SK-N-SH treated with all-trans-retinoic acid at 6 μM for 48 hours (cell line): ENCODE data around the gene TBCD.

Source experiments
- ATAC-seq: fragments of 200-7000 bp; cut with Tn5 transposase; 3 replicates; pipeline ENCODE4 v1.9.1; 2020; ENCODE audit warnings: mild to moderate bottlenecking, moderate library complexity
- ARNTL ChIP-seq: fragments of 450-650 bp; formaldehyde crosslinking; IDR thresholded peaks from 2 replicates; pipeline ENCODE4 v1.5.0; 2020; ENCODE audit warnings: low read depth, mild to moderate bottlenecking, moderate library complexity, borderline replicate concordance
- BACH2 ChIP-seq: fragments of 250-450 bp; sonication (Bioruptor Pico); IDR thresholded peaks from 2 replicates; pipeline ENCODE4 v1.9.0; 2021; ENCODE audit warnings: mild to moderate bottlenecking, borderline replicate concordance
- CREB5 ChIP-seq: fragments of 250-450 bp; sonication (Bioruptor Pico); IDR thresholded peaks from 2 replicates; pipeline ENCODE4 v1.5.1; 2020; ENCODE audit warnings: low read depth, mild to moderate bottlenecking, moderate library complexity
- CSDC2 ChIP-seq: fragments of 250-450 bp; sonication (Bioruptor Pico); IDR thresholded peaks from 2 replicates; pipeline ENCODE4 v1.5.0; 2020; ENCODE audit warnings: mild to moderate bottlenecking, moderate library complexity
- CSRNP3 ChIP-seq: fragments of 250-450 bp; sonication (Bioruptor Pico); IDR thresholded peaks from 2 replicates; pipeline ENCODE4 v1.5.1; 2021; ENCODE audit warnings: mild to moderate bottlenecking, moderate library complexity
- ESRRG ChIP-seq: fragments of 250-450 bp; sonication (Bioruptor Pico); IDR thresholded peaks from 2 replicates; pipeline ENCODE4 v1.6.1; 2021; ENCODE audit warnings: mild to moderate bottlenecking
- GLIS3 ChIP-seq: fragments of 250-450 bp; sonication (Bioruptor Pico); IDR thresholded peaks from 2 replicates; pipeline ENCODE4 v1.5.0; 2020; ENCODE audit warnings: mild to moderate bottlenecking, moderate library complexity
- ISL1 ChIP-seq: fragments of 250-450 bp; sonication (Bioruptor Pico); IDR thresholded peaks from 2 replicates; pipeline ENCODE4 v2.1.2; 2022; ENCODE audit warnings: mild to moderate bottlenecking, moderate library complexity
- OSR1 ChIP-seq: fragments of 250-450 bp; sonication (Bioruptor Pico); IDR thresholded peaks from 2 replicates; pipeline ENCODE4 v1.8.0; 2022; ENCODE audit warnings: moderate library complexity, mild to moderate bottlenecking, inconsistent platforms
- PATZ1 ChIP-seq: fragments of 250-450 bp; sonication (Bioruptor Pico); IDR thresholded peaks from 2 replicates; pipeline ENCODE4 v1.8.0; 2020; ENCODE audit warnings: mild to moderate bottlenecking, moderate library complexity, borderline replicate concordance
- POU6F1 ChIP-seq: fragments of 250-450 bp; sonication (Bioruptor Pico); IDR thresholded peaks from 2 replicates; pipeline ENCODE4 v1.8.0; 2021; ENCODE audit warnings: low read depth, mild to moderate bottlenecking, moderate library complexity, borderline replicate concordance
- PPARA ChIP-seq: fragments of 250-450 bp; sonication (Bioruptor Pico); IDR thresholded peaks from 2 replicates; pipeline ENCODE4 v1.5.0; 2020; ENCODE audit warnings: mild to moderate bottlenecking, borderline replicate concordance
- RARB ChIP-seq: fragments of 250-450 bp; sonication (Bioruptor Pico); IDR thresholded peaks from 2 replicates; pipeline ENCODE4 v1.8.0; 2021; ENCODE audit warnings: mild to moderate bottlenecking, moderate library complexity
- SNAI2 ChIP-seq: fragments of 250-450 bp; sonication (Bioruptor Pico); IDR thresholded peaks from 2 replicates; pipeline ENCODE4 v1.5.0; 2020; ENCODE audit warnings: mild to moderate bottlenecking, moderate library complexity
- TCF4 ChIP-seq: fragments of 250-450 bp; sonication (Bioruptor Pico); IDR thresholded peaks from 2 replicates; pipeline ENCODE4 v1.8.0; 2021; ENCODE audit warnings: mild to moderate bottlenecking, moderate library complexity, borderline replicate concordance
- TOX ChIP-seq: fragments of 250-450 bp; sonication (Bioruptor Pico); IDR thresholded peaks from 2 replicates; pipeline ENCODE4 v1.8.0; 2021; ENCODE audit warnings: mild to moderate bottlenecking, moderate library complexity, borderline replicate concordance
- TSHZ2 ChIP-seq: fragments of 250-450 bp; sonication (Bioruptor Pico); IDR thresholded peaks from 2 replicates; pipeline ENCODE4 v1.5.0; 2020; ENCODE audit warnings: mild to moderate bottlenecking, moderate library complexity
- ZC3H10 ChIP-seq: fragments of 250-450 bp; sonication (Bioruptor Pico); IDR thresholded peaks from 2 replicates; pipeline ENCODE4 v1.5.1; 2021; ENCODE audit warnings: mild to moderate bottlenecking, moderate library complexity
- ZFP3 ChIP-seq: fragments of 250-450 bp; sonication (Bioruptor Pico); IDR thresholded peaks from 2 replicates; pipeline ENCODE4 v1.5.0; 2020; ENCODE audit warnings: mild to moderate bottlenecking, moderate library complexity
- ZFP30 ChIP-seq: fragments of 450-650 bp; formaldehyde crosslinking; IDR thresholded peaks from 2 replicates; pipeline ENCODE4 v1.5.0; 2022; ENCODE audit warnings: mild to moderate bottlenecking, moderate library complexity
- ZNF70 ChIP-seq: fragments of 450-650 bp; formaldehyde crosslinking; IDR thresholded peaks from 2 replicates; pipeline ENCODE4 v1.5.0; 2020; ENCODE audit warnings: mild to moderate bottlenecking, moderate library complexity
- ZNF8 ChIP-seq: fragments of 450-650 bp; formaldehyde crosslinking; IDR thresholded peaks from 2 replicates; pipeline ENCODE4 v1.5.0; 2020; ENCODE audit warnings: mild to moderate bottlenecking, moderate library complexity

Gene TBCD

GRCh38 chr17:82895087-82895486 lies 143.2 kb downstream of the TBCD start:
- no peak for TF ChIP-seq TSHZ2 (CRISPR knock-in tag)
- TF ChIP-seq ZNF8 (CRISPR knock-in tag), result no peak
- no peak for TF ChIP-seq OSR1 (CRISPR knock-in tag)
- TF ChIP-seq CSDC2 (CRISPR knock-in tag), result no peak
- TF ChIP-seq BACH2 (CRISPR knock-in tag), result no peak
- TF ChIP-seq ZC3H10, result no peak
- TF ChIP-seq PPARA, result no peak
- no peak for TF ChIP-seq ISL1 (CRISPR knock-in tag)
- no peak for TF ChIP-seq CREB5 (CRISPR knock-in tag)
- TF ChIP-seq ESRRG, result no peak
- TF ChIP-seq ZFP3 (CRISPR knock-in tag), result no peak
- TF ChIP-seq SNAI2 (CRISPR knock-in tag), result no peak
- no peak for TF ChIP-seq ARNTL
- TF ChIP-seq CSRNP3 (CRISPR knock-in tag), result no peak
- no peak for TF ChIP-seq RARB
- no peak for TF ChIP-seq ZNF70 (CRISPR knock-in tag)
- no peak for TF ChIP-seq TCF4 (CRISPR knock-in tag)
- TF ChIP-seq GLIS3, result no peak
- no peak for TF ChIP-seq PATZ1 (CRISPR knock-in tag)
- no peak for ATAC-seq

- TF ChIP-seq TCF4 (CRISPR knock-in tag), result no peak
- TF ChIP-seq TSHZ2 (CRISPR knock-in tag), result no peak
- no peak for TF ChIP-seq ZFP30 (CRISPR knock-in tag)
- TF ChIP-seq POU6F1 (CRISPR knock-in tag), result no peak
- TF ChIP-seq CREB5 (CRISPR knock-in tag), result no peak
- TF ChIP-seq OSR1 (CRISPR knock-in tag), result no peak
- TF ChIP-seq ESRRG, result no peak
- TF ChIP-seq TOX (CRISPR knock-in tag), result no peak
- TF ChIP-seq SNAI2 (CRISPR knock-in tag), result no peak
- no peak for TF ChIP-seq PATZ1 (CRISPR knock-in tag)
- no peak for TF ChIP-seq ZNF8 (CRISPR knock-in tag)
- TF ChIP-seq CSDC2 (CRISPR knock-in tag), result no peak
- TF ChIP-seq PPARA, result no peak
- no peak for TF ChIP-seq ZNF70 (CRISPR knock-in tag)
- no peak for TF ChIP-seq ZFP3 (CRISPR knock-in tag)
- TF ChIP-seq RARB, result no peak
- TF ChIP-seq GLIS3, result no peak
- no peak for TF ChIP-seq ISL1 (CRISPR knock-in tag)
- TF ChIP-seq ARNTL, result no peak
- no peak for ATAC-seq
These were observed 144.5 kb downstream of the TBCD start for GRCh38 chr17:82896071-82897000.
